WI38 (cell line): Measurements from ENCODE around the gene SP9.
"Not testable (repeated sequence)": the region's sequence is repeated elsewhere in the genome, so short reads cannot be mapped to it uniquely, and the experiment has no call there.

Source experiments
- H3K4me3 ChIP-seq: 2 replicates; pipeline ENCODE4 v1.5.1; 2011; ENCODE audit warnings: low read depth, mild to moderate bottlenecking, control low read depth, low read length
- CTCF ChIP-seq: IDR thresholded peaks from 2 replicates; pipeline ENCODE4 v1.5.1; 2012; ENCODE audit warnings: low read depth, mild to moderate bottlenecking, control low read depth, low read length

SP9 gene

GRCh38 chr2:174362949-174363348 lies 28.2 kb downstream of the SP9 start:
- no peak for TF ChIP-seq CTCF
- no peak overlapping the region for H3K4me3 ChIP-seq

DNA sequence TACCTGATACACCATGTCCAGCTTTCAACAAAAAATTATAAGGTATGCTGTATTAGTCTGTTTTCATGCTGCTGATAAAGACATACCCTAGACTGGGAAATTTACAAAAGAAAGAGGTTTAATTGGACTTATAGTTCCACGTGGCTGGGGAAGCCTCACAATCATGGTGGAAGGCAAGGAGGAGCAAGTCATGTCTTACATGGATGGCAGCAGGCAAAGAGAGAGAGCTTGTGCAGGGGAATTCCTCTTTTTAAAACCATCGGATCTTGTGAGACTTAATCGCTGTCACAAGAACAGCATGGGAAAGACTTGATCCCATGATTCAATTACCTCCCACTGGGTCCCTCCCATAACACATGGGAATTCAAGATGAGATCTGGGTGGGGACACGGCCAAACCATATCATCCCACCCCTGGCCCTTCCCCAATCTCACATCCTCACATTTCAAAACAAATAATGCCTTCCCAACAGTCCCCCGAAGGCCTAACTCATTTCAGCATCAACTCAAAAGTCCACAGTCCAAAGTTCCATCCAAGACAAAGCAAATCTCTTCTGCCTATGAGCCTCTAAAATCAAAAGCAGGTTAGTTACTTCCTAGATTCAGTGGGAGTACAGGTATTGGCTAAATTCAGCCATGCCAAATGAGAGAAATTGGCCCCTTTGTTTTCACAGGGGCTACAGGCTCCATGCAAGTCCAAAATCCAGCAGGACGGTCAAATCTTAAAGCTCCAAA lies 28.9 kb downstream of the SP9 start:
- not testable (repeated sequence) for H3K4me3 ChIP-seq

DNA sequence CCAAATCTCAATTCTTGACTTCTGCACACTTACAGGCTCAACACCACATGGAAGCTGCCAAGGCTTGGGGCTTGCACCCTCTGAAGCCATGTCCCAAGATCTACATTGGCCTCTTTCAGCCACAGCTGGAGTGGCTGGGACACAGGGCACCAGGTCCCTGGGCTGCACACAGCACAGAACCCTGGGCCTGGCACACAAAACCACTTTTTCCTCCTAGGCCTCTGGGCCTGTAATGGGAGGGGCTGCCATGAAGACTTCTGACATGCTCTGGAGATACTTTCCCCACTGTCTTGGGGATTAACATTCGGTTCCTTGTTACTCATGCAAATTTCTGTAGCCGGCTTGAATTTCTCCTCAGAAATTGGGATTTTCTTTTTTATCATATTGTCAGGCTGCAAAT lies 29.9 kb downstream of the SP9 start:
- no peak overlapping the region for H3K4me3 ChIP-seq
- TF ChIP-seq CTCF = no peak

DNA sequence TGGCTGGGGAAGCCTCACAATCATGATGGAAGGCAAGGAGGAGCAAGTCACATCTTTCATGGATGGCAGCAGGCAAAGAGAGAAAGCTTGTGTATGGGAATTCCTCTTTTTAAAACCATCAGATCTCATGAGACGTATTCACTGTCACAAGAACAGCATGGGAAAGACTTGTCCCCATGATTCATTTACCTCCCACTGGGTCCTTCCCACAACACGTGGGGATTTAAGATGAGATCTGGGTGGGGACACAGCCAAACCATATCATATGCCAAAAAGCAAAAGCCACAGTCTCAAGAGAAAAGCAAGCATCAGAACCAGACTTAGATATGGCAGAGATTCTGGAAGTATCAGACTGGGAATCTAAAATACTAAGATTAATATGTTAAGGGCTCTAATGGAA lies 30.8 kb downstream of the SP9 start:
- TF ChIP-seq CTCF = no peak
- no peak overlapping the region for H3K4me3 ChIP-seq

- no peak for TF ChIP-seq CTCF
- no peak overlapping the region for H3K4me3 ChIP-seq
These were observed 33.9 kb downstream of the SP9 start for GRCh38 chr2:174368691-174369090.

GRCh38 chr2:174376967-174377366 lies 42.2 kb downstream of the SP9 start:
- H3K4me3 ChIP-seq = no peak overlapping the region
- no peak for TF ChIP-seq CTCF

- H3K4me3 ChIP-seq = no peak overlapping the region
- TF ChIP-seq CTCF = no peak
These were observed 49.0 kb downstream of the SP9 start for GRCh38 chr2:174383796-174384195.

GRCh38 chr2:174385201-174385600 lies 50.4 kb downstream of the SP9 start:
- no peak for TF ChIP-seq CTCF
- H3K4me3 ChIP-seq = no peak overlapping the region
